Stimulated activated CD8-positive, alpha-beta memory T cell treated with anti-CD3 and anti-CD28 coated beads, Interleukin-2, amount 100 ng/mL, for 48 hours (primary cell): ENCODE results near the gene FTCD.

Experiments
- DNase-seq, 2 donors: peaks; one replicate each; pipeline ENCODE4 v3.0.0-alpha.2; 2020; ENCODE audit warnings: low read depth in 2 of 2

Gene FTCD

DNA sequence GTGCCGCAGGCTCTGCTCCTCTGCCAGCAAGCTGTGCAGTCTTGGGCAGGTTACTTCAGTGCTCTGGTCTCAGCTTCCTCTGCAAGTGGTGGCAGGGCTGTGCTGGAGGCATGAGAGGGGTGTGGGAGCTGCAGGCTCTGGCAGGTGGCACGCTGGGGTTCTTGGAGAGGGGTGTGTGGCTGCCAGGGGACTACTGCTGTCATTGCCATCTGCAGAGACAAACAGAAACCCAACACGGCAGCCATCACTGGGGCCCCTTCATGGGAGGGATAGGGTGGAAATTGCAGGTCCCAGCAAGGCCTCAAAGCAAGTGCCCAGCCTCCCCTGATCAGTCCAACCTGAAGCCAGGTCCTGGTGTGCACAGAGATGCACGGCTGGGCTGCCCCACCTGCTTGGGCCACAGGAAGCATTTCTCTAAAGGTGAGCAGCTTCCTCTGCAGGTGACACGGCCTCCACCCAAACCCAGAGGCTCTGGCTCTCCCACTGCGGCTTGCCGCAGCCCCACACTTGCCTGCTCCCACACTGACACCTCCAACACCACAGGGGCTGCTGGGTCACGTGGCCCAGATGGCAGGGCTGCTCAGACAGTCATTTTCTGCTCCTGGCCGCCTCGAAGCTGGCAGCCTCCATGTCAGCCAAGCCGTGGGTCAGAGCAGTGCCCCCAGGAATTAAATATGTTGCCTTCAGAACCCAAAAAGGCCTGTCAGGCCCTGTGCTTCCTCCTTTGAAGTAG lies 61.5 kb downstream of the FTCD start:
- no peak for DNase-seq

DNA sequence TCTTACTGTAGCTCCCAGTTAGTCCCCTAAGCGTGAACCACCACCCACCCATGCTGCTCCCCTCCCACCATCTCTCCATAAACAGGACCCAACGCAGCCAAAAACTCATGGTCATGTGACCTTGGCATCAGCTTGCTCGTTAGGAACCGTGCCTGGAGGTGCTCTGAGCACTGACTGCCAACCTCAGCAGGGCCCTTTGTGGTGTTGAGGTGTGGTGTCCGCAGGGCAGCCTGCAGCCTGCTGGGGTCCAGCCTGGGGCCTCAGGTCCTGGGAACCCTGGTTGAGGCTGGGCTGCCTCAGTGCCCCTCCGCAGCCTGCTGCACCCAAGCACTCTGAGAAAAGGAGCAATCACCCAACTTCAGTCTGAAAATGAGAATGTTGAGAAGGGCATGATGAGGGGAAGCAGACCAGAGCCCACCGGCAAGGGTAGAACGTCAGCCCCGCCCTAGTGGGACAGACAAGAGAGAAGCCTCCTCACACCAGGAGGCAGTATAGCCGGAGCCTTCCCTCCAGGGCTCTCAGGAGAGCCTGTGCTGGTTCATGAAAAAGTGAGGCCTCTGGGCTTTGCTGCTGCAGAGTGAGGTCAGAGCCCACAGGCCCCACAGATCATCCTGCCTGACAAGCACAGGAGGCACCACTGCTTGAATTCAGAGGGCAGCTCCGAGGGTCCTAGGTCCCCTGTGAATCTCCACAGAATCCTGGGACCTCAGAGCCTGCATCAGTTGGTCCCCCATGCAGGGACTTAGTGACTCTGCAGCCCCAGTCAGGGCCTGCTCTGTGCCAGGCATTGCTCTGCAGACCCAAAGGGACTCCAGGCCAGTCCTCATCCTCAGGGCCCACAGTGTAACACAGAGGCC lies 62.3 kb downstream of the FTCD start:
- DNase-seq = no peak

DNA sequence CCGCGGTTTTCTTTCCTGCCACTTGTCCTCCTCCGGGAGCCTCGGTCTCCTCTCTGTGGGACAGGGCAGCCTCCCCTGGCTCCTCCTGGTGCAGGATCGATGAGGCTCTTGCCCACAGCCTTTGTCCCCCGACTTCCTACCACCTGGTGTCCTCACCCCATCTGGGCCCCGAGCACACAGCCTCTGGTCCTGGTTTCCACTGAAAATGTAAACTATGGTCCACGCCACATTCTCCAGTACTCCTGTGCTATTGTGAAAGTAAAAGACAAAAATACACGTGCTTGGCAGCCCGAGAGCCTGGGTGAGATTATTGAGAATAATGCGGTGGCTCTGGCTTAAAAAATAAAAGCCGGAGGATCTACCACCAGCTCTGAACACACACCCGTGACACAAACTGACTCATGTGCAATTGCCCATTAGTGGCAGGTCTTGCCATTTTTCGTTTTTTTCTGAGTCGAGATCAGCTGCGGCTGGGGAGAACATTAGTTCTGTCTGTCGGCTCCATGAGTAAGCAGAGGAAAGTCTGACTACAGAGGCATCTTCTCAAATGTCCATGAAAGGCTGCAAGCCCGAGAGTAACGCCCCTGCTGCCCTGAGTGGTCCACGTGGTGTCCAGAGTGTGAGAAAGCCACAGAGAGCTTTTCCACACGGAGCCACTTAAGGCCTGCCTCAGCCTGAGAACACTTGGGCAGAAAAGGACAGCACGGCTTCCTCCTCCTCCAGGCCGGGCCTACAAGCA lies 63.2 kb downstream of the FTCD start:
- no peak for DNase-seq

DNA sequence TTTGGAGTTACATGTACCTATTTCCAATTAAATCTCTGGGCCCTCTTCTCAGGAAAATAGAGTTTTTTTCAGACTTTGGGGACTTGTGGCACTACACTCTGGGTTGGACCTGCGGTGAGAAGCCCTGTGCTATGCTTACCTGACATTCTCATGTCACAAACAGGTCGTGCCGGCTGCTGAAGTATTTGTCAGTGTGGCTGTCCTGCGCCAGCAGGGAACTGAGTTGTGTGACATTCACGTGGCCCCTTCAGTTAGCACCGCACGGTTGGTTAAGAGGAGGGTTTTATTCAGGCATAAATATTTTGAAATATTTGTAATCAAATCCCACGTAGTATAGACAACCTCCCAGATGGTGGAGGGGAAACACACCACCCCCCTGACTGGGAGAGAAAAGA lies 63.8 kb downstream of the FTCD start:
- DNase-seq = no peak

DNA sequence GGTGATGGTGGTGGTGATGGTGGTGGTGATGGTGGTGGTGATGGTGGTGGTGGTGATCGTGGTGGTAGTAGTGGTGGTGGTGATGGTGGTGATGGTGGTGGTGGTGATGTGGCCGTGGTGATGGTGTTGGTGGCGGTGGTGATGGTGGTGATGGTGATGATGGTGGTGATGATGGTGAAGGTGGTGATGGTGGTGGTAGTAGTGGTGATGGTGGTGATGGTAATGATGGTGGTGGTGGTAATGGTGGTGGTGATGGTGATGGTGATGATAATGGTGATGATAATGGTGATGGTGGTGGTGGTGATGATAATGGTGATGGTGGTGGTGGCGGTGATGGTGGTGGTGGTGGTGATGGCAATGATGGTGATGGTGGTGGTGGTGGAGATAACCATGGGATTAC lies 64.3 kb downstream of the FTCD start:
- DNase-seq = no peak

DNA sequence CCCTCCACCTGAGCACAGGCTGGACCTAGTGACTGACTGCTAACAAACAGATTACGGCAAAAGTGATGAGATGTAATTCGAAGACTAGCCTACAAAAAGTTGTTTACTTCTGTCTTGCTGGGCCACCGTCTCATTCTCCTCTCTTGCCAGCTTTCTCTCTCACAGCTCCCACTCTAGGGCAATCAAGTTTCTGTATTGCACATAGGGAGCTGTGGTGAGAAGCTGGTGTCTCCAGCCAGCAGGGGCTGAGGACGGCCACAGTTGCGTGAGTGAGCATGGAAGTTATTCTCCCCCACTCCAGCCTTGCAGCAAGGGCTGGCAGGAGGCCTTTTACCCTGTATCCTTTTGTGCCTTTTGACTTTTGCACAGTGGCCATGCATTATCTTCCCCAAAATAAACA lies 66.1 kb downstream of the FTCD start:
- no peak for DNase-seq

DNA sequence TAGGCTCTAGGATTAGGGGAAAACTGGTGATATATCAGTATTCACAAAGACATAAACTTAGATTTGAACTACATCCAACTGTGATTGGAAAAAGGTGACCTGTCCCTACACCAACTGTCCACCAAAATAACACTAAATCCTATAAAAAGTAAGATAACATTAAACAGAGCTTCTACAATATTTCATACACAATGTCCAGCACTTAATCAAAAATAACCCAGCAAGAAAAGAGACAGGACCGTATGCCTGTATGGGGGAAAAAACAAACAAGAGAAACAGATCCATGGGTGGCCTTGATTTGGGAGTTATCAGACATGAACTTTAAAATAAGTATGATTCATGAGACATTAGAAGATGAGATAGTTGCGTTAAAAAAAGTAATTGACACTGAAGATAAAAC lies 67.2 kb downstream of the FTCD start:
- DNase-seq = no peak

DNA sequence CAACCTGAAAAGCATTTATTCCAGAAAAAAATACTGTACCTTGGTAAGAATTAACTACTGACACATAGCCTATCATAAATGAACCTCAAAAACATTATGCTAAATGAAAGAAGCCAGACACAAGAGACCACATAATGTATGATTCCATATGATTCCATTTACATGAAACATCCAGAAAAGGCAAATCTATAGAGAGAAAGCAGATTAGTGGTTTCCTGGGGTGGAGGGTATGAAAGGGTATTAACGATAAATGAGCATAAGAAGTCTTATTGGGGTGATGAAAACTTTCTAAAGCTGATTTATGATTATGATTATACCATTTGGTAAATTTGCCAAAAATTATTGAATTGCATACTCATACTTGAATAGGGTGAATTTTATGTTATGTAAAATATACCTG lies 67.7 kb downstream of the FTCD start:
- DNase-seq = no peak
